Spleen (tissue), 11 donors: ENCODE measurements around the gene ANO5. TPM values are rescaled to one million over a fixed set of nuclear protein-coding genes. Genes with fewer than 3 reads are reported as not detected.
"Not testable (repeated sequence)": the region's sequence is repeated elsewhere in the genome, so short reads cannot be mapped to it uniquely, and the experiment has no call there.

Source experiments
- DNase-seq: peaks from one replicate; pipeline ENCODE4 v3.0.0-alpha.2; 2020
- H3K27ac ChIP-seq, 8 donors: fragments of 200-600 bp; sonication (generic) in 7 of 8; 1 replicate in 4 of 8; 2 replicates in 4 of 8; pipeline versions ENCODE4 v1.5.0 to v1.8.0; 2016 to 2021; ENCODE audit warnings: inconsistent platforms in 4 of 8, mild to moderate bottlenecking in 4 of 8, moderate library complexity in 1 of 8
- H3K27me3 ChIP-seq, 7 donors: fragments of 200-600 bp; sonication (generic) in 6 of 7; replicated peaks in 1 of 7; 1 replicate in 4 of 7; 2 replicates in 3 of 7; pipeline versions ENCODE4 v1.5.0 to v1.8.0; 2016 to 2021; ENCODE audit warnings: inconsistent platforms in 3 of 7, mild to moderate bottlenecking in 1 of 7
- H3K36me3 ChIP-seq, 6 donors: fragments of 200-600 bp; sonication (generic) in 5 of 6; 1 replicate in 4 of 6; 2 replicates in 2 of 6; pipeline versions ENCODE4 v1.5.0 to v1.8.0; 2016 to 2021; ENCODE audit warnings: inconsistent platforms in 2 of 6
- H3K4me1 ChIP-seq, 6 donors: fragments of 200-600 bp; sonication (generic) in 5 of 6; 1 replicate in 3 of 6; 2 replicates in 3 of 6; pipeline versions ENCODE4 v1.5.0 to v1.8.0; 2016 to 2021; ENCODE audit warnings: inconsistent platforms in 3 of 6
- H3K4me3 ChIP-seq, 8 donors: fragments of 200-600 bp; sonication (generic) in 7 of 8; 1 replicate in 4 of 8; 2 replicates in 4 of 8; pipeline versions ENCODE4 v1.5.0 to v1.8.0; 2016 to 2021; ENCODE audit warnings: inconsistent platforms in 4 of 8, mild to moderate bottlenecking in 4 of 8, moderate library complexity in 2 of 8
- H3K9me3 ChIP-seq, 8 donors: fragments of 200-600 bp; sonication (generic) in 7 of 8; 1 replicate in 4 of 8; 2 replicates in 4 of 8; pipeline versions ENCODE4 v1.5.0 to v1.8.0; 2016 to 2021; ENCODE audit warnings: inconsistent platforms in 4 of 8
- CTCF ChIP-seq, 11 experiments: fragments of 200-600 bp in 7 of 11; fragments of 450-650 bp in 4 of 11; sonication (generic) in 4 of 11; IDR thresholded peaks in 8 of 11; conservative IDR thresholded peaks in 3 of 11; 1 replicate in 7 of 11; 2 replicates in 4 of 11; pipeline versions ENCODE4 v1.4.0 to v1.8.0; 2016 to 2021; ENCODE audit warnings: antibody characterized with exemption in 11 of 11, inconsistent platforms in 4 of 11, mild to moderate bottlenecking in 1 of 11
- POLR2A ChIP-seq, 3 donors: fragments of 450-650 bp; IDR thresholded peaks; one replicate each; pipeline ENCODE4 v1.5.1; 2017; ENCODE audit warnings: antibody characterized with exemption in 3 of 3, mild to moderate bottlenecking in 1 of 3
- POLR2AphosphoS5 ChIP-seq, 3 donors: sonication (generic); formaldehyde crosslinking; IDR thresholded peaks; one replicate each; pipeline ENCODE4 v1.5.1; 2017; ENCODE audit warnings: antibody characterized with exemption in 3 of 3
- WGBS, 5 donors: extraction: QIAGEN DNeasy Blood & Tissue Kit in 3 of 5; methylation state at CpG; one replicate each; pipeline versions ENCODE4 v1.1.5 to v1.1.7; 2013 to 2018; 5-methylcytosine and 5-hydroxymethylcytosine counted together
- intact Hi-C: fragments of 100-400 bp; cut with DNase I; formaldehyde crosslinking; loops from one replicate; pipeline ENCODE4 v1.15.0; 2023; ENCODE audit warnings: low total_unique reads
- polyA plus RNA-seq, 3 donors: library from polyadenylated mRNA; stranded (reverse); fragments of 200-250 nt; gene quantifications; one replicate each; pipeline ENCODE4 v1.2.1, GENCODE V29; 2013
- total RNA-seq, 7 donors: library from RNA; depleted of rRNA in 3 of 7; stranded (reverse); fragments of >200 nt in 3 of 7; fragmentation: NEBNext Ultra II Directional in 4 of 7; extraction: Animal tissue kit (Norgen Biotek cat#: 25700) in 4 of 7; gene quantifications; one replicate each; pipeline versions ENCODE4 v1.1.0 to v1.2.1, GENCODE V29; 2016 to 2021
- donor health status: healthy with polysubstance abuse.
- donor health status: DM: no; HTN: no; CAD: no; lungs with moderate emphysema.
- donor health status: DM: no; HTN: no; CAD: no.
- donor health status: Bipolar disorder and iron deficiency.
- donor health status: healthy.
- donor health status: DM: no; HTN: no; CAD: no.
- donor health status: DM: yes; HTN: yes; CAD: no.

The ANO5 gene
- total and polyA plus RNA-seq, 10 donors, result 0.33 to 6.5 (median 2.8) TPM

- no peak for DNase-seq
- Histone ChIP-seq H3K36me3 (no peaks in the 10 kb centered on the region), H3K4me1 (no peaks in the 10 kb centered on the region), H3K4me3 (no peak overlapping the region), H3K27me3 (no peaks in the 10 kb centered on the region), H3K9me3 (no peaks in the 10 kb centered on the region), H3K27ac (no peak overlapping the region)
- intact Hi-C loops, result no loop called here
- 92 to 98% (median 95%) methylated on average over 1 of the region's 1 CpG for WGBS, 5 donors
- TF ChIP-seq POLR2AphosphoS5 (IDR thresholded peaks at IDR 0.05) (no peak), POLR2A (IDR thresholded peaks at IDR 0.05) (no peak), CTCF (IDR thresholded peaks at IDR 0.05 in 8 of 11, conservative IDR thresholded peaks at IDR 0.05 in 3 of 11) (no peak)
Observed at GRCh38 chr11:22273781-22274180, 80.9 kb downstream of the ANO5 start.

- no peak for DNase-seq
- Histone ChIP-seq H3K27me3 (no peaks in the 10 kb centered on the region), H3K36me3 (no peaks in the 10 kb centered on the region), H3K27ac (no peak overlapping the region), H3K4me3 (no peak overlapping the region), H3K4me1 (no peaks in the 10 kb centered on the region), H3K9me3 (no peaks in the 10 kb centered on the region)
- intact Hi-C loops, result no loop called here
- TF ChIP-seq POLR2A (IDR thresholded peaks at IDR 0.05) (no peak), CTCF (IDR thresholded peaks at IDR 0.05 in 8 of 11, conservative IDR thresholded peaks at IDR 0.05 in 3 of 11) (no peak), POLR2AphosphoS5 (IDR thresholded peaks at IDR 0.05) (no peak)
Observed at GRCh38 chr11:22275600-22275999, 82.7 kb downstream of the ANO5 start.

- Histone ChIP-seq H3K27ac (no peak overlapping the region), H3K4me3 (no peak overlapping the region), H3K9me3 (no peaks in the 10 kb centered on the region), H3K27me3 (no peaks in the 10 kb centered on the region), H3K36me3 (no peaks in the 10 kb centered on the region), H3K4me1 (no peaks in the 10 kb centered on the region)
- TF ChIP-seq CTCF (IDR thresholded peaks at IDR 0.05 in 8 of 11, conservative IDR thresholded peaks at IDR 0.05 in 3 of 11) (no peak), POLR2AphosphoS5 (IDR thresholded peaks at IDR 0.05) (no peak), POLR2A (IDR thresholded peaks at IDR 0.05) (no peak)
- DNase-seq, result no peak
- intact Hi-C loops, result no loop called here
- 89 to 93% (median 90%) methylated on average over 4 of the region's 4 CpGs for WGBS, 5 donors
Observed at GRCh38 chr11:22276535-22276934, 83.7 kb downstream of the ANO5 start.

- 89 to 93% (median 93%) methylated on average over 14 to 17 of the region's 17 CpGs for WGBS, 5 donors
- DNase-seq, result not testable (repeated sequence)
Observed at GRCh38 chr11:22284991-22285390, 92.1 kb downstream of the ANO5 start.

GRCh38 chr11:22302368-22302767 is 109.5 kb downstream of the ANO5 start:
- intact Hi-C loops, result loop anchor here (10.0 kb wide), 2 partner anchors 138 to 1658 kb away; no protein-coding TSS in a partner anchor

More at GRCh38 chr11:22284991-22285390, 92.1 kb downstream of the ANO5 start:
- H3K4me3 ChIP-seq, H3K9me3 ChIP-seq, intact Hi-C loops, H3K36me3 ChIP-seq, H3K27me3 ChIP-seq, H3K27ac ChIP-seq, H3K4me1 ChIP-seq: not testable (repeated sequence)

More at GRCh38 chr11:22302368-22302767, 109.5 kb downstream of the ANO5 start:
- TF ChIP-seq POLR2AphosphoS5 (IDR thresholded peaks at IDR 0.05), result no peak
- TF ChIP-seq CTCF (IDR thresholded peaks at IDR 0.05 in 8 of 11, conservative IDR thresholded peaks at IDR 0.05 in 3 of 11), result no peak
- TF ChIP-seq POLR2A (IDR thresholded peaks at IDR 0.05), result no peak
- Histone ChIP-seq H3K27ac (no peak overlapping the region), H3K27me3 (peaks cover 0 to 7% (median 0%) of the 10 kb centered on the region in 7 donors), H3K9me3 (no peaks in the 10 kb centered on the region), H3K36me3 (no peaks in the 10 kb centered on the region), H3K4me3 (no peak overlapping the region), H3K4me1 (no peaks in the 10 kb centered on the region)
- no peak for DNase-seq
